GM18520 (cell line): ENCODE measurements around the gene SP4.

ENCODE experiments used
- ATAC-seq: cut with Tn5 transposase; IDR thresholded peaks from one replicate; pipeline ENCODE4 v1.9.1; 2021; ENCODE audit not compliant: unreplicated experiment

Gene SP4

DNA sequence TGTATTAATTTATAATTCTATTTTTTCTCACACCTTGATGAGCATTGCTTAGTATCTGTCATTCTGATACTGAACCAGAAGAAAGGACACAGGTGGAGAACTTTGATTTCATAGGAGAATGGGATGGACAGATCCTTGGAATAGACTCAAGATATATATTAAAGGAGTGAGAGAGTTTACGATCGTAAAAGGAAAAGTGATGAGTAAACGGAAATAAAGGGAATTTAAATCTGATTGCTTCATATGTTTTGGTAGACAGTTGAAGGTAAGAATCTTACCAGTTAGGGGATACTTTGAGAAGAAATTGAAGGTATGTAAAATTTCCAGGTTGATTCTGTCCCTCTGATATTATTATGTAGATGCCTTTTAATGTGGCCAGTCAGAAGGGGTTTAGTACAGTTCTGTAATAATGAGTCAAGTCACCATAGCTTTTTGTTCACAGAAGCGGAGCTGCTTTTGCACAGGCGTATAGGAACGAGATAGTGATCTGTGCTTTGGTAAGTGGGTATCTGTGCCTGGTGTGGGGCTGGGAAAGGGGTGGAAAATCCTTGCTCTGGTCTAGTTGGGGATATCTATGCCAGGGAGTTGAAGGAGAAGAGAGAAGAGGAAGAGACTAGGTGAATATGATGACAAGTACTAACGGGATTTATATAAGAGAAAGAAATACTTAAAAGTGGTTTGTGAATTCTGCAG is 15.4 kb downstream of the SP4 start:
- ATAC-seq: no peak

DNA sequence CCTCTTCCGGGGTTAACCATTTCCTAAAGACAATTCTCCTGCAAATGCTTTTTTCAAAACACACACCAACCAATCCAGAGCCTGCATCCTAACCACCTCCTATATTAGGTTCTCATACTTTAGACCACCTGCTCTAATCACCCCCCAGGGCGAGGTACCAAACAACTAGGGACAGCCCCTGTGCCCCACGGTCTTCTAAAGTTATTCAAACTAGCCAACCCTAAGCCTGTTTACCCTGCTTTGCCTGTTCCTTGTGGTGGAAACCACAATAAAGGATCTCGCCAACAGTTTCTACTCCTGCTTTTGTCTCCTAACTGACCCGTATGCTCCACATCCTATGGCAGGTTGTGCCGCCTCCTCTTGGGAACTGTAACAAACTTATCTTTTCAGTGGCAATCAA is 21.1 kb downstream of the SP4 start:
- no peak for ATAC-seq

DNA sequence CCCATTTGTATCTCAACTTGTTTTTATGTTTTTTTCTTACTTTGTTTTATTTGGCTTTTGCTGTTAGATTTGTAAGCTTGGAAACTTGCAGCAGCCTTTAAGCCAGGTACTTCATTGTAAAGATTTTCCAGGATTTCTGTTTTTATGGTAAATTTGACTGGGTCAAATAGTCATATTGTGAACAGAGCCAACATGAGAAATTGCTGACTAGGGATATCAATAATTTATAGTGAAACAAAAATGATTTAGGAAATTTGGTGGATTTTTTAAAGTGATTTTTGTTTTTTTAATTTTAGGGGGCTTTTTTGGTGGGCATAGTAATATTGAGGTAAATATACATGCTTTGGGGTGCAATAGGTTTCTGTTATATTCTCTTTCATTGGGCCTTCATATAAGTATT is 22.2 kb downstream of the SP4 start:
- ATAC-seq: no peak

DNA sequence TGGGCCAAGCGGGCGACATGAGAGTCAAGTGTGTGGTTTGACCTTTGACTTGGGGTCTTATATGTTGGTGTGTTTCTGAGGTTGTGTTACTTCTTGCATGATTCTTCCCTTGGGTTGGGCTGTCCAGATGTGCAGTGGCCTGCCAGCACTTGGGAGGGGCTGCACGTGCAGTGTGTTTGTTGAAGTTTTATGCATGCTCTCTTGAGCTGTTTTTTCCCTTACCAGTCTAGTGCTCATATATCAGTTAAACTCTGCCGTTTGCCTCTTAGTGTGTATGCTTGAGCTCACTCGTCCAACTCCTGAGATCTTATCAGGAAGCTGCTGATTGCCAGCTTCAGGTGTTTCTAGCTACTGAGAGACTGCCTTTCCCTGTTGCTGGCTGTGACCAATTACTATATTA is 23.1 kb downstream of the SP4 start:
- ATAC-seq: no peak

DNA sequence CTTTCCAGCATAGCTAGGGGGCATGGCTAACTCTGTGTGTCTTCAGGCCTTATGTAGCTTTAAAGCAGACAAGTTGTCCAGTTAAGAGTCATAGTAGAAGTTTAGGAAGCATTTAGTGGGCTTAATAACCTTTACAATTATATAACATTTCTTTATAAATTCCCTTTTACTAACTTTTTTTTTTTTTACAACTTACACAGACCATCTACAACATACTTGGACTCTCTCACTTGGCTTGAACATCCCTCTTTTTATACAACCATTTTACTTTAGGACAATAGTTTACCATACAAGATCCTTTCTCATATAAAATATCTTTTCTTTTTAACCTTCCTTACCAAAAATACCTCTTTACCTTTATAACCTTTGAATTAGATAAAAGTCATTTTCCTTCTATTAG is 26.3 kb downstream of the SP4 start:
- no peak for ATAC-seq

DNA sequence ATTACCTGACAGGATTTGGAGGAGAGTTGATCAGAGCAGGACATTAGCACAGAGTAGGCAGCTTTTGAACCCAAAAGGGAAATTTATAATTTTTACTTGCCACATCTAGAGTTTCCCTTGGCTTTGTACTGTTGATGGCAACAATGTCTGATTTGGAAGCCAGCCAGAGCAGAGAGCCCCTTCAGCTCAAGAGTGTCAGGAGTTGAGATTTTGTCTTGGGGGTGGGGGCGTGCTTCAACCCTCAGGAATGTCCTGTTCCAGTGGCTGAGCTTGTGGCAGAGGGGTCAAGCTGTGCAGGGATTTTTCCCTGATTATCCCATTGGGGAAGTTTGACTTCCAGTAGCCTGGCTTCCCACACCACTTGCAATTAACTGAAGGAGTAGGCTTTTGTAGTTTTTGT is 27.0 kb downstream of the SP4 start:
- ATAC-seq: no peak

DNA sequence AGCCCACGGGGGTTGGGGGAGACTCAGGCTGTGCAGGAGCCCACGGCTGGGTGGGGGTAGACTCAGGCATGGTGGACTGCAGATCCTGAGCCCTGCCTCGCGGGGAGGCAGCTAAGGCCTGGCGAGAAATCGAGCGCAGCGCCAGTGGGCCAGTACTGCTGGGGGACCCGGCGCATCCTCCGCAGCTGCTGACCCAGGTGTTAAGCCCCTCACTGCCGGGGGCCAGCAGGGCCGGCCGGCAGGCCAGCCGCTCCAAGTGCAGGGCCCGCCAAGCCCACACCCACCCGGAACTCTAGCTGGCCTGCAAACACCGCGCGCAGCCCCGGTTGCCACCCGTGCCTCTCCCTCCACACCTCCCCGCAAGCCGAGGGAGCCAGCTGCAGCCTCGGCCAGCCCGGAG is 33.4 kb downstream of the SP4 start:
- ATAC-seq: no peak

DNA sequence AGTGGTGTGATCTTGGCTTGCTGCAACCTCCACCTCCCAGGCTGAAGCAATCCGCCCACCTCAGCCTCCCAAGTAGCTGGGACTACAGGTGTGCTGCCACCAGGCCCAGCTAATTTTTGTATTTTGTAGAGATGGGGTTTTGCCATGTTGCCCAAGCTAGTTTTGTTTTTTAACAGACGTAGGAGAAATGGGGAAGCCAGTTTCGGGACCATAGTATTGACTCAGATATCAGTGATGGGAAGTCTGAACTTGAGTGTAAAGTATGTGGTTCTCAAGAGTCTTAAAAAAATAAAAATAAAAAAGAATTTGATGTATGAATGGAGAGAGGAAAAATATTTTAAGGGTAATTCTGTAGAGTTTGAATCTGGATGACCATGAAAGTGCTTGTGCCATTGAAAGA is 34.2 kb downstream of the SP4 start:
- no peak for ATAC-seq

DNA sequence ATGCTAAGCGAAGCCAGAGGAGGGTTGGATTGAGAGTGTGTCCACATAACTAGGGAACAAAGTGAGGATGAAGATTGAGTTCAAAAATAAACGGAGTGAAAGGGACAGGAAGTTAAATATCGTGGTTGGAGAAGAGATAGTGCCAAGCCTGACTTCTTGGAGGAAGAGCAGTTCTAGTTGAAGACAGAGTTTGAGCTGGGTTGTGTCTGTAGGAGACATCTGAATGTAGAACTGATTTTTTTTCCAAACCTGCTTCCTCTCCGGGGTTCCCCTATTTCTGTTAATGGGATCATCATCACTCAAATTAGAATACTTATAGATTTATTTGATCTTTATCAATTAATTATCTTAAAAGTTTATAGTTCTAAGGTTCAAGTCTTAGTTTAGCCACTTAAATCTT is 35.6 kb downstream of the SP4 start:
- ATAC-seq: no peak

DNA sequence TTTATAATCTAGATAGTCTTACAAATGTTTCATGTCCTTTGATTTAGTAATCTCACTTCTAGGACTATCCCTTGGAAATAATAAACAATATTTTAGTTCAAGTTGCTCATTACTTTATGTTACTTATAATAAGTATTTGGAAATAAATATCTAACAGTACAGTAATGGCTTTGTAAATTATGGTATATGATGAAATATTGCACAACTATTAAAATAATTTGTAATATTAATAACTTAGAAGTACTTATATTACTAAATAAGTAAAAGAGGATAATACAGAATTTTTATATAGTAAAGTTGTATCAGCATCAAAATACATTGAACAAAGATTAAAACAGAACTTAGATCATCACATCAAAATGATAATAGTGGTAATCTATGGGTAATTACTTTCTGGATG is 41.1 kb downstream of the SP4 start:
- ATAC-seq: no peak

DNA sequence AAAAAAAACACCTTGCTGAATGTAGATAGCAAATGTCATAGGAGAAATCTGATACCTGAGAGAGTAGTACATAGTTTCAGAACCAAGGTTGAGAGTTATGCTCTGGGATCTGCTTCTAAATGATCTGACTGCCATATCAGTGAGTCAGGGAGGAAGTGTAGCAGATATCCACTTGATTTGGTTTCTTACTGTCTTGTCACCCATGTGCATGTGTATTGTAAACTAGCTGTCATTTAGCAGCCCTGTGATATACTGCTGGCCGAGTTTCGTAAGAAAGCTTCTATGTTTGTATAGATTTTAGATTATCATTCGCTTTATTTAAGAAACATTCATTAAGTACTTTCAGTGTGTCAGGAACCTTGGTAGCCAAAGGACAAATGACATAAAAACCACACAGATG is 42.0 kb downstream of the SP4 start:
- ATAC-seq: no peak

DNA sequence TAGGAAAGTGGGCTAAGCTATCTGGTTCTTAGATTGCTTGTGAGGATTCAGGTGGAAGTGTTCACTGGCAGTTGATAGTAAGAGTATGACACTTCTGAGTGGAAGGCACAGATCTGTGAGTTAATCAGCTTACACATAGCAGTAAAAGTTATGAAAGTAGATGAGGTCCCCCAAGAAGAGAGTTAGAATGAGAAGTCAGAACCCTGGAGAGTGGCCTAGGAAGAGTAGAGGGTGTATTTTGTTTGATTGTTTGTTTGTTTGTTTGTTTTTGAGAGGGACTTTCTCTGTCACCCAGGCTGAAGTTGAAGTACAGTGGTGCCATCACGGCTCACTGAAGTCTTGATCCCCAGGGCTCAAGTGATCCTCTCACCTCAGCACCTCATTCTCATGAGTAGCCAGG is 44.1 kb downstream of the SP4 start:
- no peak for ATAC-seq

DNA sequence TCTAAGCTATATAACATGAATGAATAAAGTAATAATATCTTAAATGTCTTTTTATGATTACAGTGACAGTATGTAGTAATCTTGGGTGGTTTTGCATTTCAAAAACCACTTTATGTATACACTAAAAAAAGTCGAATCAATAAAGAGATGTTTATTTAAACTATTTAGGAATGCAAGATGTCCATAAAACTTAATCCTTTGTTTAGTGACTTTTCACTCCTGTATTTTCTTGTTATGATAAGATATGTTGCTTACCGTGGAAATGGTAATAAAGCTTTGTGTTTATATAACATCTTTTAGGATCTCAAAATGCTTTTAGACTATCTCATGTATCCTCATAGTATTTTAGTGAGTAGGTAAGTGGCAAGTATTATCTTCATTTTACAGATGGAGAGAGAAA is 48.5 kb downstream of the SP4 start:
- no peak for ATAC-seq

DNA sequence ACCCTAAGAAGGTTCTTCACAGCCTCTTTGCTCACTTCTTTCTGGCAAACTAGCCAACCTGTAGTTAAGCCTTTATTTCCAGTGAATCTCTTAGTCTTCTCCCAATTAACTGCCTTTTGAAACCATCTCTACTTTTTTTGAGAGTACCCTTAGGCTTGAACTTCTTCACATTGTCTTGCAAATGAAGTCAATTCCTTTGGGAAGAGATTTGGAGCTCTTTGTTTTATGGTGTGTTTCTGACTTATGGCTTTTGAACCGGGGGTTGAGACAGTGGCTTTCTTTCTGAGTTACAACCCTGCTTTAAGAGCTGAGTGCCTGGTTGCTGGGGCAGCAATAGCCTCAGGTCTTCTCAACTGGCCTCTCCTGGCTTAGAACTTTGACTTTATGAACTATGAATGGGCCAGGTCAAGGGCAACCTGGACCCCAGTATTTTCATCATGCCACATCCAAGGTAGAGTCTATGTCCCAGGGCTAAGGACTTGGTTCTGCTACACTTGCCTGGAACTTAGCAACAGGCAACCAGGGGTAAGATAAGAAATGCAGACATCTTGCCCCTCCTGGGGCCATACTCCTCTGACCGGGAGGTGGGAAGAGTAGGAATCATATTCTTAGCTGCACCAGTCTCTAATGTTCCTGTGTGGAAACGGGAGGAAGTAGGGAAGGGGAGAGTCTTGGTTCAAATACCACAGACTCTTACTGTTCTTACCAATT is 53.0 kb downstream of the SP4 start:
- ATAC-seq: no peak

DNA sequence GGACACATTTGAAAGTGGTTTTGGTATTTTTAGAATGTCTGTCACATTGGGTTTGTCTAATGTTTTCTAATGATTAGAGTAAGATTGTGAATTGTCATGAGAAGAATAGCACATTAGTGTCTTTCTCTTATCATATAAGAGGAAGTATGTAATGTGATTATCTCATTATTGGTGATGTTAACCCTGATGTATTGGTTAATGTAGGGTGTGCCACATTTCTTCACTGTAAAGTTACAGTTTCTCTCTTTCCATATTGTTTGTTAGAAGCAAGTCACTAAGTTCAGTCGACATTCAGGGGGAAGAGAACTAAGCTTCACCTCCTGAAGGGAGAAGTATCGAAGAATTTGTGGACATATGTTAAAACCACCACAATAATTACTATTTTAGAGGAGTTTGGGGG is 58.6 kb downstream of the SP4 start:
- ATAC-seq: no peak

DNA sequence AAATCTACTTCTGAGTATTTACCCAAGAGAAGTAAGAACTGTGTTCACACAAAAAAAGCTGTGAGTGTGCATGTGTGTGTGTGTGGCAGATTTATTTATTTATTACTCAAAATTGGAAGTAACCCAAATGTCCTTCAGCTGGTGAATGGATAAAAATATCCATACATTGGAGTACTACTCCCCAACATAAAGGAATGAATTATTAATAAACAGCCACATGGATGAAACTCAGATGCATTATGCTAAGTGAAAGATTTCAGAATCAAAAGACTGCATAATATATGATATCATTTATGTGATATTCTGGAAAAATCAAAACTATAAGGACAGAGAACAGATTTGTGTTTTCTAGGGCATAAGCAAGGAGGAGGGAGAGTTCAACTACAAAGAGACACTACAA is 67.8 kb downstream of the SP4 start:
- no peak for ATAC-seq

DNA sequence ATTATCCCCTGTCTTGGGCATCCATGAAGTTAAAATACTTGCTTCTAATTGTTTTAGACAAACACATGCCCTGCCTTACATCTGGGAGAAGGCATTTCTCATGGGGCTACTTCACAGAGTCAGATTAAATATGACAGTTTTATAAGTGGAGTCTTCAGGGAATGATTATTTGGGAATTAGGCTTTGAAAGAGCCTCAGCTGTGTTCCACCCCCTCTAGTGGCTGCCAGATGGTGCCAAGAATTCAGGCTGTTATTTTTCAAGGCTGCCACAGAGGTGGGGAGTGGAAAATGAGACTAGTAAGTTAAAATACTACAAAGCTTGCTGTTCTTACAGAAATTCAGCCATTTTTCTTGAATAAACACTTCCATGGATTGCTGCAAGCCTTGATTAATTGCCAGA is 69.2 kb downstream of the SP4 start:
- no peak for ATAC-seq

DNA sequence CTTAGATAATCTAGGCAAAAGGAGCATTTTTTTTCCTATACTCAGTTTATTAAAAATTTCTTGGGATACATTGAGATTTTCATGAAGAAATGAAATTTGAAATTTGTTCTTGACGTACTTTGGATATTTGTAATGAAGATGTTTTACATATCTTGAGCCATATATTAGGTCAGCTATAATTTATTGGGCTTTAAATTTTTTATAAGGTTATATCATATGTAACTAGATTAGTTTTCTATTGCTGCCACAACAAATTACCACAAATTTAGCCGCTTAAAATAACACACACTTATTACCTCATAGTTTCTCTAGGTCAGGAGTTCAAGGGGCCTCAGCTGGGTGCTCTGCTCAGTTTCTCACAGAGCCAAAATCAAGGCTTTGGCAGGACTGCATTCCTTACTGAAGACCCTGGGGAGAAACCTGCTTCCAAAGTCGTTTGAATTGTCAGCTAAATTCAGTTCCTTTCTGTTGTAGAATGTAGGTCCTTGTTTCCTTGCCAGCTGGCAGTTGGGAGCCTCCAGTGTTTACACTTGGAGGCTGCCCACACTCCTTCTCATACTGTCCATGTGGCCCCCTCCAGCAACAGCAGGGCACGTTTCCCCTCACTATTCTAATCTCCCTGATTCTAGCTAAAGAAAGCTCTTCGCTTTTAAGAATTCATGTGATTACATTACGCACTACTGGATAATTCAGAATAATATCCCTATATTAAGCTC is 72.4 kb downstream of the SP4 start:
- no peak for ATAC-seq

DNA sequence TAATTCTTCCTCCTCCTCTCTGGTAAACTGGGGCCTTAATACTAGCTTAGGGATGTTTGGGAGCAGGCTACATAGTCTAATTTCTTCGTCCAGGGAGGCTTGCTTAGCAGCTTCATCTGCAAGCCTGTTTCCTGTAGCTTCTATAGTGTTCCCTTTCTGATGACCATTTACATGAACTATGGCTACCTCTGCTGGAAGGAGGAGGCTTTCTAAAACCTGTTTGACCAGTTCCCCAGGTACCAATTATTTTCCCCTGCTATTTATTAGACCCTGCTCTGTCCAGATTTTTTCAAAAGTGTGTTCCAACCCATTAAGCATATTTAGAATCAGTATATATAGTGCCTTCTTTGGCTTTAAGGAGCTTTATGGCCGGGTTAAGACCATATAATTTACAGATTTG is 76.1 kb downstream of the SP4 start:
- no peak for ATAC-seq

DNA sequence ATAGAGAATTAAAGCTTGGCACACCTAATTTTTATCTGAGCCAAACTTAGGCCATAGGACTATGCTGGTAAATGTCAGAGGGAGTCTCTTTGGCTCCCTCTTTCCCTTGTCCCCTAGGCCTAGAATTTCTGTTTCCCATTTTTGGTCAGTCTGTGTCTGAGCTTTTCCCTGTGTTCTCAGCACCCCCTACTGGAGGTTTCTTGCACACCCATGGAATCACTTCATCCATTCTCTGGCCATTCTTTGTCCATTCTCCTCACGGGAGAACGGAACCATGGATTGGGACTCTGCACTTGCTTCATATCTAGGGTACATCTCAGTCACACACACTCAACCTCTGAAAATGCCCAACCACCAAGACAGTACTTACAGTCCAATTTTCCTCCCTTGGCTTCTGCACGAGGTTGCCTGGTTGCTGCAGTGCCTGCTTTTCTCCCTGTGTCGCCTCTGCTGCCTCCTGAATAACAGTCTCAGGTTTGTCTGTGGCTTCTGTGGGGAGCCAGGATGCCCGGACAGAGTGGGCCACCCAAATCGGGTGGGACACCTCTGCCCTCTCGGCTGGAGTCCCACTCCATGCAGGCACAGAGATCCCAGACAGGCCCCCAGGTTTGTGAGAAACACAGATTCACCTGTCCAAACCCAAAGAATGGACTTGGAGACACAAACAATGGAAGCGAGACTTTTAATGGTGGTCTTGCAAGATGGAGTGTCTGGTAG is 79.9 kb downstream of the SP4 start:
- ATAC-seq: no peak

DNA sequence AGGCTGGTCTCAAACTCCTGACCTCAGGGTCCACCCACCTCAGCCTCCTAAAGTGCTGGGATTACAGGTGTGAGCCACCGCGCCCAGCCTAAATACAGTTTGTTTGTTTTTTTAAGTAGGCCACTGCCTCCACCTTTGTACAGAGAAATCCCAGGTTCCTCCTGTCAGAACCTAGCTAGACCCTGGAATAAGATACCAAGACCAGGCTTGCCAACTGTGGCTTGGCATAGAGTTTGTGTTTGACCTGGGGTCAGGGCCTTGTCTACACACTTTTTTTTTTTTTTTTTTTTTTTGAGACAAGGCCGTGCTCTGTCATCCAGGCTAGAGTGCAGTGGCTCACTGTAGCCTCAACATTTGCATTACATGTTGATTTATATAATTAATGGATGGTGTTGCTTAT is 80.7 kb downstream of the SP4 start:
- no peak for ATAC-seq

DNA sequence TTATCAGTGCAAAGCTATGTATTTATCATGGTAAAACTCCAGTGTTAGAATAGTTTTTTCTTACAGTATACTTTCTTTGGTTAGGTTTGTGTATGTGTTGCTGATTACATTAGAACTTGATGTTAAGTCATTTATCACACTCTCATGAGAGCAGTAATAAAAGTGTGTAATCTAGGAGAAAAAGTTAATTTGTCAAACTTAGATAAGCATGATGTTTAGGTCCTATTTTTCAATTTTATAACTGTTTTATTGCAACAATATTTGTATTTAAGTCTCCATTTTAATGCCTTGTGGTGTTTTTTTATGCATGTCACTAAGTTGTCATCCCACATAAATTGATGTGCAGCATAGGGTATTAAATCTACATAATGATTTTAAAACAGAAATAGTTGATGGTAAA is 86.2 kb downstream of the SP4 start:
- no peak for ATAC-seq
